Heart left ventricle (tissue), 16 donors: ENCODE results near the gene GNPAT. TPM values are rescaled to one million over a fixed set of nuclear protein-coding genes. Genes with fewer than 3 reads are reported as not detected.

Experiments used
- ATAC-seq, 4 donors: fragments of 200-7000 bp; cut with Tn5 transposase; one replicate each; pipeline ENCODE4 v1.9.1; 2020 to 2022; ENCODE audit warnings: moderate library complexity in 4 of 4, mild to moderate bottlenecking in 3 of 4, moderate number of reproducible peaks in 1 of 4
- DNase-seq, 5 donors: peaks; one replicate each; pipeline ENCODE4 v3.0.0-alpha.2; 2020
- H3K27ac ChIP-seq, 12 donors: fragments of 200-600 bp; sonication (generic) in 4 of 12; one replicate each; pipeline versions ENCODE4 v1.5.0 to v1.8.0; 2016 to 2022; ENCODE audit warnings: mild to moderate bottlenecking in 2 of 12
- H3K27me3 ChIP-seq, 9 donors: fragments of 200-600 bp; sonication (generic) in 2 of 9; one replicate each; pipeline versions ENCODE4 v1.5.1 to v1.8.0; 2016 to 2022; ENCODE audit warnings: mild to moderate bottlenecking in 3 of 9
- H3K36me3 ChIP-seq, 9 donors: fragments of 200-600 bp; sonication (generic) in 2 of 9; one replicate each; pipeline versions ENCODE4 v1.5.0 to v1.8.0; 2018 to 2022; ENCODE audit warnings: mild to moderate bottlenecking in 2 of 9
- H3K4me1 ChIP-seq, 12 donors: fragments of 200-600 bp; sonication (generic) in 4 of 12; one replicate each; pipeline versions ENCODE4 v1.5.0 to v1.8.0; 2016 to 2022; ENCODE audit warnings: mild to moderate bottlenecking in 3 of 12
- H3K4me3 ChIP-seq, 12 donors: fragments of 200-600 bp; sonication (generic) in 4 of 12; one replicate each; pipeline versions ENCODE4 v1.5.0 to v1.8.0; 2017 to 2022; ENCODE audit warnings: mild to moderate bottlenecking in 9 of 12, moderate library complexity in 4 of 12
- H3K9me3 ChIP-seq, 12 donors: fragments of 200-600 bp; sonication (generic) in 4 of 12; one replicate each; pipeline versions ENCODE4 v1.5.0 to v1.8.0; 2016 to 2022; ENCODE audit warnings: mild to moderate bottlenecking in 1 of 12
- POLR2A ChIP-seq, 2 donors: fragments of 450-650 bp; IDR thresholded peaks; one replicate each; pipeline ENCODE4 v1.6.1; 2017; ENCODE audit warnings: antibody characterized with exemption in 2 of 2, mild to moderate bottlenecking in 2 of 2, moderate library complexity in 2 of 2
- WGBS, 4 donors: extraction: QIAGEN DNeasy Blood & Tissue Kit in 2 of 4; methylation state at CpG; one replicate each; pipeline versions ENCODE4 v1.1.5 to v1.1.7; 2013 to 2018; 5-methylcytosine and 5-hydroxymethylcytosine counted together
- intact Hi-C, 10 donors: fragments of 100-400 bp; cut with DNase I; formaldehyde crosslinking; loops; one replicate each; pipeline versions ENCODE4 v1.11.1 to v1.14.2; 2022
- polyA plus RNA-seq, 2 donors: library from polyadenylated mRNA; stranded (reverse); fragments of 200-250 nt; gene quantifications; one replicate each; pipeline ENCODE4 v1.2.3, GENCODE V29; 2013
- total RNA-seq, 9 donors: library from RNA; depleted of rRNA in 2 of 9; stranded (reverse); fragments of >200 nt in 2 of 9; fragmentation: NEBNext Ultra II Directional in 3 of 9; extraction: Animal tissue kit (Norgen Biotek cat#: 25700) in 3 of 9; gene quantifications; one replicate each; pipeline versions ENCODE4 v1.1.0 to v1.2.4, GENCODE V29; 2016 to 2023
- TF ChIP-seq, protein P1 (sequence below), 12 donors: fragments of 200-600 bp; sonication (generic) in 4 of 12; IDR thresholded peaks; one replicate each; pipeline versions ENCODE4 v1.5.0 to v1.8.0; 2018 to 2022; ENCODE audit warnings: antibody characterized with exemption in 12 of 12, mild to moderate bottlenecking in 5 of 12
- donor health status: ischemic (EF 13 %, LVEDD 7.1; RV severe dilation, severe dysfunction).
- donor health status: healthy with polysubstance abuse.
- donor health status: DM: no; HTN: yes; CAD: no.
- donor health status: DM: no; HTN: no; CAD: no.
- donor health status: ischemic (EF 25% LVEDD 6.9; RV normal size, moderate dysfunction).
- donor health status: ischemic (EF 25% LVEDD 5.7; RV mildly dilated, moderate dysfunction).
- donor health status: healthy.
- donor health status: DM: yes; HTN: yes; CAD: no.
- donor health status: ischemic (EF 35%, LVEDD 5.7; RV mildly dilated, moderate dysfunction).
- donor health status: nonischemic (EF 11% LVEDD 7.7; RV severe dilation, severe dysfunction).
- donor health status: DM: yes; HTN: yes; CAD: no.
- donor health status: PGD.
- donor health status: ischemic (EF 29% LVEDD 5.4; RV normal size, mild dysfunction).
- donor health status: nonischemic (EF 23%, LVEDD 6.1; RV moderate dilation, normal function).

Gene GNPAT
- total and polyA plus RNA-seq, 11 donors, result 43.3 to 62.6 (median 52.8) TPM

DNA sequence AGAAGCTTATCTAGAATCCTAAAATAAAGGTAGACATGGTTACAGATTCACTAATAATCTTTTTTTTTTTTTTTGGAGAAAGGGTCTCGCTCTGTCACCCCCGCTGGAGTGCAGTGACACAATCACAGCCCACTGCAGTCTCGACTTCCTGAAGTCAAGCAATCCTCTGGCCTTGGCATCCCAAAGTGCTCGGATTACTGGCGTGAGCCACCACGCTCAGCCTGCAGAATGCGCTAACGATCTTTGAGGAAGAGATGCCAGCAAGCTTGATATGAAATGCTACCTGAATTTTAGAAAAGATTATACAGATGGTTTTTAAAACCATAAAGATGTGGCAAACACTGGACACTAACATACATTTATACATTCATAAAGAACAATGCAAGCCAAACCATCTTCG is 4.1 kb upstream of the GNPAT start:
- H3K4me3 ChIP-seq, result no peak overlapping the region
- ATAC-seq (no peak), DNase-seq (no peak)
- H3K27me3 ChIP-seq, result no peaks in the 10 kb centered on the region
- intact Hi-C loops, result no loop called here
- peaks cover 0 to 51% (median 24%) of the 10 kb centered on the region in 9 donors for H3K36me3 ChIP-seq
- 94 to 97% (median 96%) methylated on average over 9 of the region's 9 CpGs for WGBS, 4 donors
- H3K9me3 ChIP-seq, result no peaks in the 10 kb centered on the region
- peaks cover 0 to 32% (median 17%) of the 10 kb centered on the region in 12 donors for H3K4me1 ChIP-seq
- TF ChIP-seq POLR2A (IDR thresholded peaks at IDR 0.05), result no peak
- TF ChIP-seq, protein P1, sequence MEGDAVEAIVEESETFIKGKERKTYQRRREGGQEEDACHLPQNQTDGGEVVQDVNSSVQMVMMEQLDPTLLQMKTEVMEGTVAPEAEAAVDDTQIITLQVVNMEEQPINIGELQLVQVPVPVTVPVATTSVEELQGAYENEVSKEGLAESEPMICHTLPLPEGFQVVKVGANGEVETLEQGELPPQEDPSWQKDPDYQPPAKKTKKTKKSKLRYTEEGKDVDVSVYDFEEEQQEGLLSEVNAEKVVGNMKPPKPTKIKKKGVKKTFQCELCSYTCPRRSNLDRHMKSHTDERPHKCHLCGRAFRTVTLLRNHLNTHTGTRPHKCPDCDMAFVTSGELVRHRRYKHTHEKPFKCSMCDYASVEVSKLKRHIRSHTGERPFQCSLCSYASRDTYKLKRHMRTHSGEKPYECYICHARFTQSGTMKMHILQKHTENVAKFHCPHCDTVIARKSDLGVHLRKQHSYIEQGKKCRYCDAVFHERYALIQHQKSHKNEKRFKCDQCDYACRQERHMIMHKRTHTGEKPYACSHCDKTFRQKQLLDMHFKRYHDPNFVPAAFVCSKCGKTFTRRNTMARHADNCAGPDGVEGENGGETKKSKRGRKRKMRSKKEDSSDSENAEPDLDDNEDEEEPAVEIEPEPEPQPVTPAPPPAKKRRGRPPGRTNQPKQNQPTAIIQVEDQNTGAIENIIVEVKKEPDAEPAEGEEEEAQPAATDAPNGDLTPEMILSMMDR (IDR thresholded peaks at IDR 0.05), result no peak
- H3K27ac ChIP-seq, result no peak overlapping the region

DNA sequence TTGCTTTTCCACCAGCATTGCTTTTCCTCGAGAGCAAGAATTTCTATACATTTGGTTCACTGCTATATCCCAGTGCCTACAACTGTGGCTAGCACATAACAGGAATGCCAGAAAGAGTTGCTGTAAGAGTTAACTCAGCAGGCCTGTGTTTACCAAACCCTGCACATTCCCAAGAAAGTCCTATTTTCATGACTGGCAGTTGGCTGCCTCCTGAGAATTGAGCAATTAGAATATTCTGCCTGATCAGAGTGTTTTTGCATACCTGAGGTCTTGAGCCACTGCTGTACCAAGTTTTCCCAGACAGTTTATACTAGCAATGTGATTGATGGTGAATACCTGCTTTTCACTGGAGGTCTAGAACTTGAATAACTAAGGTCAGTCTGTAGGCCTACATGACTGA is 2.7 kb upstream of the GNPAT start:
- 93 to 100% (median 95%) methylated on average over 1 of the region's 1 CpG for WGBS, 4 donors
- Histone ChIP-seq H3K4me1 (peaks cover 0 to 46% (median 29%) of the 10 kb centered on the region in 12 donors), H3K36me3 (peaks cover 0 to 40% (median 22%) of the 10 kb centered on the region in 9 donors), H3K27ac (no peak overlapping the region), H3K27me3 (no peaks in the 10 kb centered on the region), H3K9me3 (no peaks in the 10 kb centered on the region), H3K4me3 (no peak overlapping the region)
- no peak for DNase-seq
- ATAC-seq, result no peak
- intact Hi-C loops, result no loop called here
- TF ChIP-seq, protein P1 (IDR thresholded peaks at IDR 0.05), result no peak
- TF ChIP-seq POLR2A (IDR thresholded peaks at IDR 0.05), result no peak

DNA sequence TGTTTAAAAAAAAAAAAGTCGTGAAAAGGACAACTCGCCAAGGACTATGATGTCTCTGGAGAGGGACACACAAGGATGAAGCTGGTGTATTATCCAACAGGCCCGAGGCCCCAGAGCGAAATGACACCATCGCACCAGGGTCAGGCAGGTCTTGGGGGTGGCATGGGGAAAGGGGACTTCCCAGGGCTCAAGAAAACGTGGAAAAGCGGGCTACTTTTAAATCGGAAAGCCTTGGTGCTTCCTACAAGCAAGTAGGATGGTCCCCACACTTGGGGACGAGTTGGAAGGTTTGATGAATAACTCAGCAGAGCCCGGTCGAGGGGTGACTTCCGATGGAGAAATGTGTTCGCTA is 505 bp upstream of the GNPAT start:
- ATAC-seq (peak in 3 of 4 donors; percentile 4 to 13 (median 10)), DNase-seq (no peak)
- Histone ChIP-seq H3K27ac (peak overlapping the region in 11 of 12 donors; percentile 76 to 90 (median 85)), H3K36me3 (peaks cover 0 to 35% (median 25%) of the 10 kb centered on the region in 9 donors), H3K4me3 (peak overlapping the region; percentile 65 to 94 (median 78)), H3K9me3 (no peaks in the 10 kb centered on the region), H3K4me1 (peaks cover 0 to 52% (median 30%) of the 10 kb centered on the region in 12 donors), H3K27me3 (no peaks in the 10 kb centered on the region)
- intact Hi-C loops, result loop anchor here in 6 of 10 donors (2.0 to 10.0 kb wide), 5 partner anchors 94 to 364 kb away; partner anchors contain the start of genes EXOC8 (in 5 of the 6) and SPRTN (in 3 of the 6)
- WGBS, 4 donors, result 1 to 2% (median 2%) methylated on average over 13 of the region's 13 CpGs
- no peak for TF ChIP-seq POLR2A (IDR thresholded peaks at IDR 0.05)
- TF ChIP-seq, protein P1 (IDR thresholded peaks at IDR 0.05), result no peak

DNA sequence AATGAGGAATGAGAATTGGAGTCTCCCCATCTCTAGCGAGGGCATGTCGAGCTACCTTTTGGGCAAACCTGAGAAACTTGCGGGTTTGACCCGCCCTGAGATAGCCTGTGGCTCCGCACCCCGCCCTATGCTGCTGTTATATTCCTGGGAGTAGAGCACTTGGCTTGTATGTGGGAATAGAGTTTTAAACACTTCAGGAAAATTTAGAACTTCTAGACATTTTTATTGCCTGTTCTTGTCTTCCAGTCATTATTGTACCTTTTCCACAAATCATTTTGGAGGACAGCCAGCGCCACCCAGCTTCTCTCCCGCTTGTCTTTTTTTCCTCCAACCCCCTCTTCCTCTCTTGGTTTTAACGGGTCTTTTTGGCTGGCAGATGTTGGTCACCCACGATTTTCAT is 738 bp downstream of the GNPAT start:
- ATAC-seq (peak; percentile 19 to 47 (median 40)), DNase-seq (peak in 1 of 5 donors; percentile 36)
- Histone ChIP-seq H3K36me3 (peaks cover 0 to 32% (median 20%) of the 10 kb centered on the region in 9 donors), H3K27me3 (no peaks in the 10 kb centered on the region), H3K27ac (peak overlapping the region; percentile 31 to 90 (median 84)), H3K4me1 (peaks cover 0 to 46% (median 27%) of the 10 kb centered on the region in 12 donors), H3K4me3 (peak overlapping the region; percentile 65 to 94 (median 78)), H3K9me3 (no peaks in the 10 kb centered on the region)
- intact Hi-C loops, result loop anchor here in 6 of 10 donors (2.0 to 10.0 kb wide), 5 partner anchors 93 to 363 kb away; partner anchors contain the start of genes EXOC8 (in 5 of the 6) and SPRTN (in 3 of the 6)
- TF ChIP-seq POLR2A (IDR thresholded peaks at IDR 0.05), result no peak
- TF ChIP-seq, protein P1 (IDR thresholded peaks at IDR 0.05), result no peak
- 0 to 2% (median 1%) methylated on average over 10 of the region's 10 CpGs for WGBS, 4 donors
